Adipocyte (in vitro differentiated cells): ENCODE data around the gene RAB35.
"Not testable (repeated sequence)": the region's sequence is repeated elsewhere in the genome, so short reads cannot be mapped to it uniquely, and the experiment has no call there.

Source experiments
- DNase-seq: peaks from one replicate; pipeline ENCODE4 v3.0.0-alpha.2; 2015; ENCODE audit warnings: low read depth
- H3K27me3 ChIP-seq: replicated peaks from 2 replicates; pipeline ENCODE4 v1.7.0; 2013; ENCODE audit warnings: mild to moderate bottlenecking, low read length, moderate library complexity; ENCODE audit not compliant: control insufficient read depth, insufficient read depth
- H3K36me3 ChIP-seq: 2 replicates; pipeline ENCODE4 v1.7.0; 2013; ENCODE audit warnings: low read length, mild to moderate bottlenecking, moderate library complexity; ENCODE audit not compliant: control insufficient read depth, insufficient read depth, severe bottlenecking
- H3K4me1 ChIP-seq: 2 replicates; pipeline ENCODE4 v1.7.0; 2013; ENCODE audit warnings: mild to moderate bottlenecking, low read length, moderate library complexity; ENCODE audit not compliant: control insufficient read depth, insufficient read depth
- H3K4me3 ChIP-seq: 2 replicates; pipeline ENCODE4 v1.7.0; 2013; ENCODE audit warnings: mild to moderate bottlenecking, low read length, moderate library complexity
- H3K9ac ChIP-seq: 2 replicates; pipeline ENCODE4 v1.7.0; 2013; ENCODE audit warnings: mild to moderate bottlenecking, low read length, moderate library complexity
- H3K9me3 ChIP-seq: 2 replicates; pipeline ENCODE4 v1.7.0; 2013; ENCODE audit warnings: mild to moderate bottlenecking, low read length, moderate library complexity; ENCODE audit not compliant: control insufficient read depth

RAB35 gene

GRCh38 chr12:120051535-120051934, 65.0 kb downstream of the RAB35 start:
- Histone ChIP-seq H3K4me3 (no peak overlapping the region), H3K9ac (no peak overlapping the region), H3K9me3 (no peaks in the 10 kb centered on the region), H3K36me3 (no peaks in the 10 kb centered on the region), H3K4me1 (peaks cover 11% of the 10 kb centered on the region), H3K27me3 (peaks cover 6% of the 10 kb centered on the region)
- DNase-seq = no peak

GRCh38 chr12:120049426-120049825, 67.1 kb downstream of the RAB35 start:
- no peak overlapping the region for H3K9ac ChIP-seq
- no peaks in the 10 kb centered on the region for H3K9me3 ChIP-seq
- H3K27me3 ChIP-seq = peaks cover 6% of the 10 kb centered on the region
- DNase-seq = no peak
- no peak overlapping the region for H3K4me3 ChIP-seq
- no peaks in the 10 kb centered on the region for H3K4me1 ChIP-seq
- H3K36me3 ChIP-seq = no peaks in the 10 kb centered on the region

DNA sequence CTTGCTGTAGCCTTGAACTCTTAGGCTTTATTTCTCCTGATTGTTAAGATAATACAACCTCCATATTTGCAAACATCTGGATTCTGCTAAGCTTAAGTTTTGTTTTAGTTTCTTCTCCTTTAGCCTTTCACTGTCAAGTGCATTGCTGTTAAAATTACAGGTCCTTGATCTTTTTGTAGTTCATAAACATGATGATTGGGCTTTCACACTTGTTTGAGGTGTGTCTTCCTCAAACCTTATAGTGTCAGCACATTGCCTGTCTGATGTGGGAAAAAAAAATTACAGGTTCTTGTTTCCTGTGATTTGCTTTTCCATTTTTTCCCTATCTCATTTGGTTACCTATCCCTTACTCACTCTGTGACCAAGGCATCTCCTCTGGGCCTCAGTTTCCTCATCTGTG, 68.3 kb downstream of the RAB35 start:
- no peak overlapping the region for H3K9ac ChIP-seq
- no peaks in the 10 kb centered on the region for H3K9me3 ChIP-seq
- no peaks in the 10 kb centered on the region for H3K4me1 ChIP-seq
- H3K27me3 ChIP-seq = peaks cover 16% of the 10 kb centered on the region
- H3K36me3 ChIP-seq = no peaks in the 10 kb centered on the region
- H3K4me3 ChIP-seq = no peak overlapping the region
- no peak for DNase-seq

DNA sequence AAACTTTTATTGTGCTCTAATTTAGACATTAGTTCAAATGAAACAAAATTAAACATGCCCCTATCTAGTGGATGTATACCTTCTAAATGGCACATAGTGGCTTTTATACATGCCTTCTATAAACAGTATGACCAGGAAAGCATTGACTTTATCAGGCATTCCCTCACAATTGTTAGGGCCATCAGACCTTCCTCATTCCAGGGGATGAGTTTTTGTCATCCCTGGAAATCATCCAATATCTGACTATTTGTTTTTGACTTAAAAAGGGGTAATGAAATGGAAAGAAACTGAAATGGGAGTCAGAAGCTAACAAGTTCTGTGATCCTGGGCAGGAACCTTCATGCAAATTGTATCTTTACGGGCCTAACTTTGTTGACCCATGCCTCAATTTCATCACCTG, 69.5 kb downstream of the RAB35 start:
- Histone ChIP-seq H3K9me3 (no peaks in the 10 kb centered on the region), H3K4me3 (no peak overlapping the region), H3K36me3 (no peaks in the 10 kb centered on the region), H3K27me3 (peaks cover 24% of the 10 kb centered on the region), H3K4me1 (no peaks in the 10 kb centered on the region), H3K9ac (no peak overlapping the region)
- no peak for DNase-seq

GRCh38 chr12:120045367-120045766, 71.2 kb downstream of the RAB35 start:
- H3K4me3 ChIP-seq, H3K36me3 ChIP-seq, H3K9me3 ChIP-seq, H3K4me1 ChIP-seq, DNase-seq, H3K9ac ChIP-seq: not testable (repeated sequence)
- peaks cover 31% of the 10 kb centered on the region for H3K27me3 ChIP-seq
